Adrenal gland (tissue), 5 donors: Measurements from ENCODE around the gene PTGIS.

Source experiments
- CTCF ChIP-seq, 6 experiments: fragments of 450-650 bp in 4 of 6; fragments of 200-600 bp in 2 of 6; sonication (generic) in 1 of 6; IDR thresholded peaks; 1 replicate in 5 of 6; 2 replicates in 1 of 6; pipeline versions ENCODE4 v1.5.1 to v1.8.0; 2016 to 2021; ENCODE audit warnings: antibody characterized with exemption in 6 of 6, mild to moderate bottlenecking in 2 of 6, moderate library complexity in 1 of 6
- POLR2A ChIP-seq, 2 donors: fragments of 450-650 bp; IDR thresholded peaks; one replicate each; pipeline ENCODE4 v1.6.1; 2017; ENCODE audit warnings: antibody characterized with exemption in 2 of 2, mild to moderate bottlenecking in 2 of 2, moderate library complexity in 1 of 2
- donor health status: DM: no; HTN: no; CAD: no.

DNA sequence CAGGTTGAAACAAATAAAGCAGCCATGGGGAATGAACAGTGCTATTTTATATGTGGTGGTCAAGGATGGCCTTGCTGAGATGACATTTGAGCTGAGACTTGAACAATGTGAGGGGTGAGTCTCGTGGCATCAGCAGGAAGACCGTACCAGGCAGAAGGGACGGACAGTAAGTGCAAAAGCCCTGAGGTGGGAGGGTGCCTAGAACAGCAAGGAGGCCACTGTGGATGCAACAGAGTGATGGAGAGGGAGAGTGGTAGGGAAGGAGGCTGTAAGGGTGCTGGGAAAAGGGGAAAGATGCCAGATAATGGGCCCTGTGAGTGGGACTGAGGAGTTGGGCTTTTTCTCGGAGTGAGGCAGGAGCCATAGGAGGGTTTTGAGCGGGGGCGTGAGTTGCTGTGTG lies 97.0 kb downstream of the PTGIS start:
- TF ChIP-seq CTCF (IDR thresholded peaks at IDR 0.05), result no peak
- TF ChIP-seq POLR2A (IDR thresholded peaks at IDR 0.05), result no peak
